Astrocyte of the hippocampus (primary cell): ENCODE results near the gene CCND3.

Experiments used
- DNase-seq: peaks from one replicate; pipeline ENCODE4 v3.0.0; 2011; ENCODE audit warnings: low read depth, low spot score

CCND3 gene

DNA sequence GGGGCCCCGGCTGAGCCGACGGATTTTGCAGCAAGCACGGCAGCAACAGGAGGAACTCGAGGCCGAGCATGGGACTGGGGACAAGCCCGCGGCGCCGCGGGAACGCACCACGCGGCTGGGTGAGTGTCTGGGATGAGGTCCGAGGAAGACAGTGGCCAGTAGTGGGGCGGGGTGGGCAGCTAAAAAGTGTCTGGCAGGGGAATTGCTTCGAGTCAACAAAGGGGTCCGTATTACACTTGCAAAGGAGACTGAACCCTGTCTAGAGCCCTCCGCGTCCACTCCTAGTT, 20.0 kb downstream of the CCND3 start:
- no peak for DNase-seq

DNA sequence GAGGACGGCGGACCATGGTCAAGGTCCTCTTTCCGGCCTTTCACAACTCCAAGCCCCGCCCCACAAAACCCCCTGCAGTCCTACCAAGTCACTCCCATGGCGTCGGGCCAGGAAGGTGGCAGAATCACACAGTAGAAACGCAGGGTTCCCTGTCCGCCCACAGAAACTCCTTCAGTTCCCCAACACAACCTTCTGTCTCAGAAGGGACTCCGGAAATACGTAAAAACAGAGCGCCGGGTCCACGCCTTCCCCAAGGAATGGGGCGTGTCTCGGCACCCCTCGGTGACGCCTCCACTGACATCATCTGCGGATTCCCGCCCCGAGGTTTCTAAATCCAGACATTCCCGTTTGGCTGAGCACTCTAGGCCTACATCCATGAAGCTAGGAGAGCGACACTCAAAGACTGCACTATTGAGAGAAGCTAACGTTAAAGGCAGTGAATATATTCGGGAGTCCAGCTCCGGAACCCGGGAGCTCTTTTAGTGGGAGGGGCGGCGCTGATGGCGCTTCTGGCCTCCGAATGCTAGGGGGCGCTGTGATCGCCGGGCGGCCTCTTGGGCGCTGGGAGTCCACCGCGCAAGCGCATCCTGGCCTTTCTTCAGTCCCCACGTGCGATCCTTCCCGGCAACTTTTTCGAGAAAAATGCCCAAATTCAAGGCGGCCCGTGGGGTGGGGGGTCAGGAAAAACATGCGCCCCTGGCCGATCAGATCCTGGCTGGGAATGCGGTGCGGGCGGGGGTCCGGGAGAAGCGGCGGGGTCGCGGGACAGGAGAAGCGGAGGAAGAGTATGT, 20.5 kb downstream of the CCND3 start, which contains the start of the genes BYSL and MED20:
TSS of gene BYSL (plus strand) at position 579 of the 791 bp plus-strand sequence. CDS start at position 643, 64 bp downstream.
TSS of gene MED20 (minus strand) at position 219 of the 791 bp plus-strand sequence. CDS start at position 98, 121 bp downstream.
- peak; percentile 97 for DNase-seq

DNA sequence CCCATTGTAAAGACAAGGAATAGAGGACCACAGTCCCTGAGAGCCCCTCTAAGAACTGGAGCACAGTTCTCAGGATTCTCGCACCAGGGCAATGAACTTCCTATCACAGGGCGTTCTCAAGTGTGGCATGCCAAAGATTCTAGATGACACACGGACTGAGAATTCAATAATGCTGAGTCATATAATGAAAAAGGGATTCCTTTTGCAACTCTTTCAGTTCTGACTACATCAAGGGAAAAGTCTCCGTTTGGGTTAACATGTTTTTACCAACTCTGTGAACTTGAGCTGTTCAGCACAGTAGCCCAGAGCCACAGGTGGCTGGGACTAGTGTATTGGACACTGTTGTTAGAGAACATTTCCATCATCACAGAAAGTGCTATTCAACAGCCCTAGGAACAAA, 24.1 kb downstream of the CCND3 start:
- peak; percentile 93 for DNase-seq

DNA sequence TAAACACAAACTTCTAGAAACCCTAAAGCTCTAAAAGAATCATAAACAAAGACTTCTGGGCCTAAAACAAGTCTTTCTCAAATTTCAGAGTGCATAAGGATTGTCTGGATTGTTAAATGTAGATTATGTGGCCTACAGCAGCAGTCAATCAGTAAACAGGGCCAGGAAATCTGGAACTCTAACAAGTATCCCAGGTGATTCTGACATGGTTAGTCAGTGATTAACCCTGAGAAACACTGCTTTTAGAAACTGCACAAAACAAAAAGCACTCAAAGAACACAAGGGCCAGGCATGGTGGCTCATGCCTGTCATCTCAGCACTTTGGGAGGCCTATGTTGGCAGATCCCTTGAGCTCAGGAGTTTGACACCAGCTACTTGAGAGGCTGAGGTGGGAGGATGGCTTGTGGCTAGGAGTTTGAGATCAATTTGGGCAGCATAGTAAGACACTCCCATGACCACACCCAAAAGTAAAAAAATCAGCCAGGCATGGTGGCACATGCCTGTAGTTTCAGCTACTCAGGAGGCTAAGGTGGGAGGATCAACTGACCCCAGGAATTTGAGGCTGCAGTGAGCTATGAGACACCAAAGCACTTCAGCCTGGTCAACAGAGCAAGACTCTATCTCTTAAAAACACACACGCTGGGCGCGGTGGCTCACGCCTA, 26.6 kb downstream of the CCND3 start:
- no peak for DNase-seq

DNA sequence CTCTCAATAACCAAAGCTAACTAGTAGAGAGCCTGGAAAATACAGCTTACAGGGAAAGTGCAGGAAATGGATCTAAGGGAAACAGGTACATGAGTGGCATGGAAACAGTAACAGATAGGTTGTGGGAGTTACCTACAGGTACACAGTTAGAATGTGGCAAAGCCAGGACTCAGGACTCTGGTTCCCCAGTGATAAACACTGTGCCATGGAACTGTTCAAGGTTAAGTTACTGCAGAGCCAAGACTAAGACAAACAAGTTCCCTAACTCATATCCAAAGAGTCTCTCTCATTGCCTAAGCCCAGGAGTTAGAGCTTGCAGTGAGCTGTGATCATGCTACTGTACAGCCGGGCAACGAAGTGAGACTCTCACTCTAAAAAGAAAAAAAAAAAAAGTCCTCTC, 27.3 kb downstream of the CCND3 start:
- DNase-seq = no peak

DNA sequence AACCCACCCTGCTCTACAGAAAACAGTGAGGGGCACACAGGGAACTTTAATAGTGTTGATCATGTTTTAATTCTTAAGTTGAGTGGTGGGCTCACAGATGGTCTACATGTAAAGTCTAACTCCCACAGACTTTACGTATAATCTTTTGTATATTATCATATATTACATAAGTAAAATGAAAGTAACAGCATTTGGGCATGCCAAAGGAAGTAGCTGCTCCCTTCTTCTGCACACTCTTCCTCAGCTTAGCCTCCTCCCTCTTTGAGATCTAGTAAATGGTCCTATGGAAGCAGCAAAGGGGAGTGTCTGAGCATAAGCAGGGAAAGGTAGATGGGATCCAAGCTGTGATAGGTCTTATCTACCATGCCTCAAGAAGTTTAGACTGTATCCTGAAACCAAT, 31.9 kb downstream of the CCND3 start:
- DNase-seq = no peak

DNA sequence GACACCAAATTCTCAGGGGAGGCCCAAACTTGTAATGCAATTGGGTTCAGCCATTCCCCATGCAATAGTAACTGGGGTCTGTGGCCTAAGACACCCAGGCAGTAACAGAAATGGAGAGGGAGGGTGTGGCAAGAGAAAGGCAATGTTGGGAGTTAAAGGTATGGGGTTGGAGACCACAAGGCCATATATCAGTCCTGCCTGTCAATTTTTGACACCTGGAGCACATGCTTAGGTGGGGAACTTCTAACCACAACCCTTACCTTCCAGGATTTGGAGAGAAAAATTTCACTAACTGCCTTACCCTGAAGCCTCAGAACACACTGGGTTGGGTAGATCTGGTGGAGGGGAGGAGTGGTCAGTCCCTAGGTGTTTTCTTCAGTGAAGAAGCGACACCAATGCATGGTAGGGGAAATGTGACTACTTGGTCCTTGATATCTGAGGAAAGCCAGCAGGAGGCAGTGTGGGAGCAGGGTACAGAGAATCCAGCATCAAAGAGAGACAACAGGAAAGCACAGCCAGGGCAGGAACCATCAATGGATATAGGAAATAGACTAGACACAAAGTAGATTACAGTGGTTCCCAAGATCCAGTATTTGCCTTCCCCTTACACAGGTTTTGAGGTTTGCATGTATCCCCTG, 39.6 kb downstream of the CCND3 start:
- no peak for DNase-seq

DNA sequence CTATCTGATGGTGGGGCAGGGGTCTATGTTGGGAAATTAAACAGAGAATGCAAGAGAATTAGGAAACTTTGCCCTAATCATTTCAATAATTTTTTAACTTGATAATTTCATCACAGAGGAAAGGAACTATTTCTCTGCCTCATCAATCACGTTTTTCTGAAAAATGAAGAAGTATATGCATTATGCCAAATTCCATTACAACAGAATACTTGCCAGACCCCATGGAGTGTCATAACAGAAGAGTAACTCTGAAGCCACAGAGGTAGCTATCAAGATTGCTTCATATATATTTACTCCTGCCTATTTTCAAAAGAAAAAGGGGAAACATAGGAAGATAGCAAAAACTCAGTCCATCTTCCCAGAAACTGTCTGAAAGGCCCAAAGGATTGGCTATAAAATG, 40.7 kb downstream of the CCND3 start:
- no peak for DNase-seq

DNA sequence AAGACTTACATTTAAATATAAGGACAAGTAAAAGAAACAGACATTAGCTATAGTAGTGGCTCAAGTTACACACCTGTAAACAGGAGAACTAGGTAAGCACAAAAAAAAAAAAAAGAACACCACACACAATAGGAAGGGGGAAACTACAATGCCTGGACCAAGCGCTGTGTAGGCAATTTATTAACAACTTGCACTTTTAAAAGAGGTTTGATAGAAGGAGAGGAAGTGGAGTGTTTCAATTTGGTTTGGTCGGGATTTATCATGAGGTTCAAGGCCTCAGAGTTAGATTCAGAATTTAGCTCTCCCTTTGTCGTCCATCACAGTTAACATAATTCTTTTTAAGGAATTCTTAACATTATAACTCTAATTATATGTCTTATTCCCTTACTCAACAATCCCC, 45.3 kb downstream of the CCND3 start:
- no peak for DNase-seq

DNA sequence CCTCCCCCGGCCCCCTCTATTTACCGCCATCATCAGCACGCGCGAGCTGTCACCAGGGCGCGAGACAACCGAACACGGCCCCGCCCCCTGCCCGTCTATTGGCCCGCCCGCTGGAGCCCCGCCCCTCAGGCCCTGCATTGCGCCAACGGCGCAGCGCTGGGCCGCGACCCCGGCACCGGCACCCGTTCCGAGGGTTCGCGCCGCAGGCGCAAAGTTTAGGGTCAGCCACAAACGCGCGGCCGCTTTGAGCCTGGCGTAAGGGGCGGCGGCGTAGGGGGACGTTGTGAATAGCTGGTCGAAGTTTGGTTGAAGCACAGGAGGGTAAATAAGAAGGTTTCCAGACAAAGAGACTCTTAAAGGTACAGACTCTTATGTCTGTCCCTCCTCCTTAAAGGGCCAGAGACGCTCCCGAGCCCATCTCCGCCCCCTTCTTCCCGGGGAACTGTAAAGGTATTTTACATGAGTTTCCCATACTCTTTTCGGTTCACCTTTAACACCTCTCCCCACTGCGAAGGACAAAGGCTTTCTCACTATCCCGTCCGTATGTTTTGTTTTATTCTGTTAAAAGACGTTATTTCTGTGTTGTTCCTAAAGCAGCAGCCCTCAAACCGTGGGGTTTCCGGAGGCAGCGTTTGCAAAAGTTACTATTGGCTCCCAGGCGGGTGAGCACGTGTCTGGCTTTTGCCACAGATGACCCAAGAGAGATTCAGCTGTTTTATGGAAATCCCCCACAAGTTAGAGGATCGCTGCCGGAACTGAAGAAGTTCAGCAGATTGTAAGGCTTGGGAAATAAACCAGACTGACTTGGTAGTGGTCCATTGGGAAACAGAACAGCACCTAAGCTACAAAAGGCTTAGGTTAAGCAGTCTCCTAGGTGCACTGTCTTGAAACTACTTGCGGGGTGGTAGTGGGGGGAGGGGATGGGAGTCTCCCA, 46.0 kb downstream of the CCND3 start, which contains the start of gene USP49:
TSS of gene USP49 (minus strand) at position 76 of the 934 bp plus-strand sequence. CDS start 88,392 bp downstream, outside the sequence.
- peak; percentile 95 for DNase-seq

DNA sequence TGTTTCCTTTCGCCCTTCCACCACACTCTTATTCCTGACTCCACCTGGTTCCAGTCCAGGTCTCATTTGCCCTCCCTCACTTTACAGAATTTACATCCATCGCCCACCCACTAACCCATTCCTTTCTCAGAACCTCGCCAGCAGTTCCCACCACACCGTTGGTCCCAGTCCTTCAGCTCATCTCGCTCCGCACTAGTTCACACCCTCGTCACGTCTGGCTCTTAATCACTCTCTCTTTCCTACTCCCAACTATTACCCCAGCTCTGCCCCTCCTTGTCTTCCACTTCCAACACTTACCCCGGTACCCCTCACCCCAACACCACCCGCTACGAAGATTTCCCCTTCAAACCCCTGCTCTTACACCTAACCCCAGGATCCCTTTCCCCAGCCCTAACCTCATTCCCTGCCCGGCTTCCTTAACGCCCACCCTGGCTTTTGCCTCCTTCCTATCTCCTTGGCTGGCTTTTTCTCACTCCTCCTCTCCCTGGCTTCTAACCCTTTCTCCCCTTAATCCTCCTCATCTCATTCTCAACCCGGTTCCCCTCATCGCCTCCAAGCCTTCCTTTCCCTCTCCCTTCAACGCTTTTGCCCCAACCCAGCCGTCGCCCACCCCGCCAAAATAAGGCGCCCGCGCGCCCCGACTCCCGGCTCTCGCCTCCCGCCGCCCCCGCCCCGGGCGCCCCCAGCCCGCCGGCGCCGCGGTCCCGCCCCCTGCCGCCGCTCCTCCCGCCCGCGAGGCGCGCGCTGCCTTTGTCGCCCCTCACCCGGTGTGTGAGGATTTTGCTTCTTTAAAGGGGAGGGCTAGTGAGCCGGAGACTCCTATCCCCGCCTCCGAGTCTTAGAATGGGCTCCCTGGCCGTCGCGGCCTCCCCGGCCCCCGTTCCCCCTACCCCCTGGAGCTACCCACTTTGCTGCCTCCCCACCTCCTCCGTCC, 47.0 kb downstream of the CCND3 start:
- DNase-seq = peak; percentile 45

DNA sequence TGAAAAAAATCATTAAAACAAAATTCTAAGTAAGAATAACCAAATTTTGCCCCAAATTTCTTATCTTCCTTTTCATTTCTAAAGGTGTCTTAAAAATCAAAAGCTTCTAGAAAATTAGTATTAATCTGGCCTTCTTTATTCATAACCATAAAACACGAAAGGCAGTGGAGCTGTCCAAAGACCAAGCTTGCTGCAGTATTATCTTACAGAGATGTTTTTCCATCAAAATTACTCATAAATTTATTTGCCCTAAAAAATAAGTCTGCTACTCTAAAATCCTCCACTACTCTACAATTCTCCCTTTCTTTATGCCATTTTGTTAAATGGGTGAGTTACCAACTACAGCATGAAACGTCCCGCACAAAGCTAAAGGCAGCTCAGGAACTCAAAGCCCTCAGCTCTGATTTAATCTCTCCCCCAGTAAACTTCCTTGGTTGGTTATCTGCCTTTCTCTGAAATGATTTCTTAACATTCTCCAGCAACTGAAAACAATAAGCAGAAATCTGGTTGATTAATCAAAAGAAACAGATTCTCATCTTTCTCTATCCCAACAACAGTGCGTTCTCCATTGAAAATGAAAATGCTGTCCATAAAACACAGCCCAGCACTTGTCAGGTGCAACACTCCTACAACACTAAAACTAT, 48.6 kb downstream of the CCND3 start:
- DNase-seq = no peak

DNA sequence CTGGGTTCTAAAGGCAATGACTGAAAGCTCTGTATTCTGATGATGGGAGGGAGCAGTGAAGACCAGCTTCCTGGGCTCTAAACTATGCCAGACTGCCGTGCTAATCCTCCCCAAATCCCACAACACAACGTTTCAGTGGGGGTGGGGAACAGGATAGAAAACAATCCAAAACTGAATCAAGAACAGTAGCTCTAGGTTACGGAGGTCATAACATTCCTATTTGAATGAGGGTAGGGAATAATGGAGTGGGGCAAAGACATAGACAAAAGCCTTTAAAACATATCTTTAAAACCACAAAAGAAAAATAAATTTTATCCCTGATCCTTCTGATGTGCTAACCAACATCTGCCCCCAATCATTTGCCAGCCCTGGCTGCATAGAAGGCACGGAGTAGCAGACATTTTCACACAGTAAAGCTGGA, 54.3 kb downstream of the CCND3 start:
- peak; percentile 17 for DNase-seq

DNA sequence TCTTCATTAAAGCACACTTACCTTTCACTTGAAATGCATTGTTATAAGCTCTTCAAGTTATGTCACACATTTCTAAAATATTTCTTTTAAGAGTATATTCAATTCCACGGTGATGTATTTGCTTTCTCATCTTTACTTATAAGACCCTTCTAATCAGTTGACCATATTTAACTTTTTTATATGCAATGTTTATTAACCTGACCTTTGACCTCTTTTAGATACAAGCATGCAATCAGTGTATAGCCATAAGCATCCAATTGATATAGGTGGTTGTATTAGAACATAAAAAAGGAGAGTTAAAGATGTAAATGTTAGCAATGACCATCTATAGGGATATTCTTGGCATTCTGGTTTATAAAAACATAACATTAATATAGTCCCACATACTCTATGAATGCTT, 55.7 kb downstream of the CCND3 start:
- no peak for DNase-seq

DNA sequence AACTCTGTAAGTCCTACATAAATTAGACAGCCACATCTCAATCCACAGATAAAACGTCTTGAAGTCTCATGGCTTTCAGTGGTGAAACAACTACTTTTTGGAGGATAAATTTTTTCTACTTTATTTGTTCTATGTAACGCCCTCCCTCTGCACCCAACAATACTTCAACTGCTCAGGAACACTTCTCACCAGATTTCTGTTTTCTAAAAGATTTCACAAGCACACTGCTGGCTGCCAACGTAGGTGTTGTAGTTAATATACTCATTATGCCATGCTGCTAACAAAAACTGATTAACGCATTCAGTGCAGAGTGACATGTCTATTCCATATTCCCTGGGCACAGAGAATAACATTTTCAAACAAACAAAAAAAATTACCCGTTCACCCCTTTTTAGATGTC, 56.7 kb downstream of the CCND3 start:
- DNase-seq = no peak
